ENCODE data around the gene RADIL.

Gene RADIL

DNA sequence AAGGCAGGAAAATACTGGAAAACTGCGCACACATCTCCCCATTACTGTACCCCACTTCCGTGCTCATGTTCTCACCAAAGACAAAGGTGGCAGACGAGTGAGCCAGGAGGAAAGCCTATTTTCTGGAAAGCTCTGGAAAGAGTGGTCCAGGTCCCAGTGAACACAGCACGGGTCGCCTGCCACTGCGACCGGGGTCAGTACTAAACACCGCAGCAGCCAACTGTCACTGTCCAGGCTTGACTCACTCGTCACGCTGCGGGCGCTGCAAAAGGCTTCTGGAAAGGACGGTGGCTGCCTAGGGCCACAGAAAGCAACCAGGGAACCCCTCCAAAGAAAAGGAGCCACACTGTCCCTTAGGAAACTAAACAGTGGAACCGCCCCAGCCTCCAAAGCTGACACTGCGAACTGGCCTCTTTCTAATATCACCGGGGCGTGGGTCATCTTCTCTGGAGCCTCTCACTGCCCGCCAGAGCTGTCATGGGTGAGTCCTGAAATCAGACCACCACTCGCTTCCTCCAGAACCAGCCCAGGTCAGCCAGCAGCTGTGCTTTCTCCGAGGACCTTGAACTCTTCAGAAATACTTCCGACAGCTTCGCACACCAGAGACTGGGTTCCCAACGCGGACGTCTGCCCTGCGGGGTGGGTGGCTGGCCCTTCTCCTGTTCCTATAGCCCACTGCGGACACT, 4.0 kb downstream of the RADIL start:
- H3K27ac ChIP-seq: no peak overlapping the region
- TF ChIP-seq, protein P1, sequence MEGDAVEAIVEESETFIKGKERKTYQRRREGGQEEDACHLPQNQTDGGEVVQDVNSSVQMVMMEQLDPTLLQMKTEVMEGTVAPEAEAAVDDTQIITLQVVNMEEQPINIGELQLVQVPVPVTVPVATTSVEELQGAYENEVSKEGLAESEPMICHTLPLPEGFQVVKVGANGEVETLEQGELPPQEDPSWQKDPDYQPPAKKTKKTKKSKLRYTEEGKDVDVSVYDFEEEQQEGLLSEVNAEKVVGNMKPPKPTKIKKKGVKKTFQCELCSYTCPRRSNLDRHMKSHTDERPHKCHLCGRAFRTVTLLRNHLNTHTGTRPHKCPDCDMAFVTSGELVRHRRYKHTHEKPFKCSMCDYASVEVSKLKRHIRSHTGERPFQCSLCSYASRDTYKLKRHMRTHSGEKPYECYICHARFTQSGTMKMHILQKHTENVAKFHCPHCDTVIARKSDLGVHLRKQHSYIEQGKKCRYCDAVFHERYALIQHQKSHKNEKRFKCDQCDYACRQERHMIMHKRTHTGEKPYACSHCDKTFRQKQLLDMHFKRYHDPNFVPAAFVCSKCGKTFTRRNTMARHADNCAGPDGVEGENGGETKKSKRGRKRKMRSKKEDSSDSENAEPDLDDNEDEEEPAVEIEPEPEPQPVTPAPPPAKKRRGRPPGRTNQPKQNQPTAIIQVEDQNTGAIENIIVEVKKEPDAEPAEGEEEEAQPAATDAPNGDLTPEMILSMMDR (conservative IDR thresholded peaks at IDR 0.05): no peak

- TF ChIP-seq, protein P1 (conservative IDR thresholded peaks at IDR 0.05): no peak
- no peak overlapping the region for H3K27ac ChIP-seq
Measured at GRCh38 chr7:4878336-4879335, 4.9 kb downstream of the RADIL start.

GRCh38 chr7:4876586-4876985, 6.9 kb downstream of the RADIL start:
- H3K27ac ChIP-seq: no peak overlapping the region
- TF ChIP-seq, protein P1 (conservative IDR thresholded peaks at IDR 0.05): no peak

GRCh38 chr7:4875391-4875790, 8.1 kb downstream of the RADIL start:
- TF ChIP-seq, protein P1 (conservative IDR thresholded peaks at IDR 0.05): no peak
- H3K27ac ChIP-seq: no peak overlapping the region

DNA sequence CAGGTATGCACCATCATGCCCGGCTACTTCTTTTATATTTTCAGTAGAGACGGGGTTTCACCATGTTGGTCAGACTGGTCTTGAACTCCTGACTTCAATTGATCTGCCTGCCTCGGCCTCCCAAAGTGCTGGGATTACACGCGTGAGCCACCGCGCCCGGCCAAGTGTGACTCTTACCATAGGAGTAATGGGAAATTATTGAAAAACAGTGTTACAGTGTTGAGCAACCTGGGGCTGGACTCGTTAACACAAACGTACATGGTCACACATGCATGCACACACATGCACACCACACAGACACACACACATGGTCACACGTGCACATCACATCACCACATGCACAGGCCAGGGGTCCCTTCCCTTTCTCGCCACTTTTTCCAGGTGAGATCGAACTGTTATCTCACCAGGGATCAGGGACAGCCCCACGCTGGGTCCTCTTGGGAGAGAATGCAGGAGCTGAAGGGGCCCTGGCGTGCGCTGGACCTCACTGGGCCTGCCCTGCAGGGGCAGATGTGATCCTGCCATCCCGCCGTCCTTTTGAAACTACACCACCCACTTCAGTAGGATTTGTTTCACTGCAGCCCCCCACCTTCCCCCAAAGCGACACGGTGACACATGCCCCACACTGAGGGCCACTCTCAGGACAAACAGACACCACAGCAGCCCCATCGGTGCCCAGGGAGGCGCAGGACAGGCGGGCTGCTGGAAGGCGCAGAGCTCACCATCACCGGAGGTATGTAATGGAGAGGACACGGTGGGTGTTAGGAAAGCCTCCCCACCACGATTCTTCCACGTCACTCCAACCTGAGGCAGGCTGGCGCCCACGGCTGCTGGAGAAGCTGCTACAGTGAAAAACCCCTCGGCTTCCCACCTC, 10.2 kb downstream of the RADIL start:
- TF ChIP-seq, protein P1 (conservative IDR thresholded peaks at IDR 0.05): no peak
- H3K27ac ChIP-seq: no peak overlapping the region

DNA sequence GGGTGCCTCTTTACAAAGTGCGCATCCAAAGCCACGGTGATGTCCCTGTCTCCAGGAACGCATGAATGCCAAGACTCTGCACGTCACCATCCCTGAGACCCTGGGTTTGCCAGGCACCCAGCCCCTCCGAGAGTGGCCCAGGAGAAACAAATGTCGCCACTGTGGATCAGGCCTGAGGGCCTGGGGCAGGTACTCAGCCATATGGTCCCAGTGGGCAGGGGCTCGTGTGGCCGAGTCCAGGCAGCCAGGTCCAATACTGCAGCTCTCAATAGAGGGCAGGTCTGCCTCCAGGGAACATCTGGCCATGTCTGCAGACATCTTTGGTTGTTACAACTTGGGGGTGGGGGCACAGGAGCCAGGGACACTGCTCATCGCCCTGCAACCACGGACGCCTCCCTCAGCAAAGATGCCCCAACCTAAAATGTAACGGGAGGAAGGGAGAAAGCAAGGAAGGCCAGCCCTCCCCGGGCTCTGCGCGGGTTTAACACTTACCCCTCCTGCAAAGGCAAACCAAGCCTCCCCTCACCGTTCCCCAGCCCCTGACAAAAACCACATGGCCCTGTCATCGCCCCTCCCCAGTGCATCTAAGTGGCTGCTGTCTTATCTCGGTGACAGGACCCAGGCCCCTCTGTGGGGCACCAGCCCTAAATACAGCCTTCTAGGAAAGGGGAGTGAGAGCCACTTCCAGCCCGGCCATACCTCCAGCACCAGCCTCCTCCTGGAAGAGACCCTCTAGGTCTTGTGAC, 11.4 kb downstream of the RADIL start:
- no peak overlapping the region for H3K27ac ChIP-seq
- TF ChIP-seq, protein P1 (conservative IDR thresholded peaks at IDR 0.05): no peak
